ENCODE data around the gene GALNT14.

The GALNT14 gene

DNA sequence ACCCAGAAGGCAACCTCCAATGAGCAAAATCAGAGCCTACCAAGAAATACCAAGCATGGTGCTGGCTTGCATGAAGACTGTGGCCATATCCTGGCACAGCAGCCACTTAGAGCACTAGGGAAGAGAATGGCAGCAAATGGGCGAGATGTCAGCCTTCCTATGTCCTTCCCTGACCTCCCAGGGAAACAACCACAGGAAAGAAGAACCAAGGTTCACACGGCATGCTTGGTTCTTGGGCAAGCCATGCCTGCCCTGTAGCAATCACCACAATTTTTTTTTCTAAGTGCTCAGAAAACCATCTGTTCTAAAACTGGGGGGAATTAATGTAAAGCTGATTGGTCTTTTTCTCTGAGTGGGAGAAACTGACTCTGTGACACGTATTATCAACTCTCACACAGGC, 27.8 kb downstream of the GALNT14 start:
- no peak for DNase-seq (ENCODE audit: extremely low read depth, low read depth)
- TF ChIP-seq, protein P1, sequence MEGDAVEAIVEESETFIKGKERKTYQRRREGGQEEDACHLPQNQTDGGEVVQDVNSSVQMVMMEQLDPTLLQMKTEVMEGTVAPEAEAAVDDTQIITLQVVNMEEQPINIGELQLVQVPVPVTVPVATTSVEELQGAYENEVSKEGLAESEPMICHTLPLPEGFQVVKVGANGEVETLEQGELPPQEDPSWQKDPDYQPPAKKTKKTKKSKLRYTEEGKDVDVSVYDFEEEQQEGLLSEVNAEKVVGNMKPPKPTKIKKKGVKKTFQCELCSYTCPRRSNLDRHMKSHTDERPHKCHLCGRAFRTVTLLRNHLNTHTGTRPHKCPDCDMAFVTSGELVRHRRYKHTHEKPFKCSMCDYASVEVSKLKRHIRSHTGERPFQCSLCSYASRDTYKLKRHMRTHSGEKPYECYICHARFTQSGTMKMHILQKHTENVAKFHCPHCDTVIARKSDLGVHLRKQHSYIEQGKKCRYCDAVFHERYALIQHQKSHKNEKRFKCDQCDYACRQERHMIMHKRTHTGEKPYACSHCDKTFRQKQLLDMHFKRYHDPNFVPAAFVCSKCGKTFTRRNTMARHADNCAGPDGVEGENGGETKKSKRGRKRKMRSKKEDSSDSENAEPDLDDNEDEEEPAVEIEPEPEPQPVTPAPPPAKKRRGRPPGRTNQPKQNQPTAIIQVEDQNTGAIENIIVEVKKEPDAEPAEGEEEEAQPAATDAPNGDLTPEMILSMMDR (IDR thresholded peaks at IDR 0.05; ENCODE audit: low read depth, low read length, missing control alignments), result no peak
- no peak overlapping the region for H3K4me3 ChIP-seq (replicated peaks; ENCODE audit: low read depth, low read length)

DNA sequence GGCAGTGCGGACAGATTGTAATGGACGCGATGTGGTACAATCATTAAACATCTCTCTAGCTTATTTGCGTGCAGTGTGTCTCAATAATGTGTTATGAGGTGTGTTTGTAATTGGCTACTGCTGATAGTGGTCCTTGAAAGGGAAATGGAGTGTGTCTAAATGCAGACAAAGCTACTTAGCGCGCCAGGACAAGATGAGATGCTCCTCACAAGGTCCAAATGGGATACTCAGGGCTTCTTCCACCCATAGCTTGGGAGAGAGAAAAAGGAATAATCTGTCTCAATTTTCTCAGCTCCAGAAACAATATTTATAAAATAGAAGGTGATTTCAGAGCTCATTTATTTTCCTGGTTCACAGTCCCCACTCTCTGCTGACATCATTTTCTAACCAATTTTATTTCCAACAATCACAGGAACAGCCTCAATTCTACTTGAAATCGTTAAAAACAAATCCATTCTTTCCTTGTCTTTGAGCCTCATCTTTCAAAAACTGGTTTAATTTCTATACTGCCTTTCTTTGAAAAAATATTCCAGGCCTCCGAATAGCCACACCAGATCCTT, 28.5 kb downstream of the GALNT14 start:
- TF ChIP-seq, protein P1 (IDR thresholded peaks at IDR 0.05; ENCODE audit: low read depth, low read length, missing control alignments), result no peak
- DNase-seq (ENCODE audit: extremely low read depth, low read depth), result no peak
- H3K4me3 ChIP-seq (replicated peaks; ENCODE audit: low read depth, low read length), result no peak overlapping the region

DNA sequence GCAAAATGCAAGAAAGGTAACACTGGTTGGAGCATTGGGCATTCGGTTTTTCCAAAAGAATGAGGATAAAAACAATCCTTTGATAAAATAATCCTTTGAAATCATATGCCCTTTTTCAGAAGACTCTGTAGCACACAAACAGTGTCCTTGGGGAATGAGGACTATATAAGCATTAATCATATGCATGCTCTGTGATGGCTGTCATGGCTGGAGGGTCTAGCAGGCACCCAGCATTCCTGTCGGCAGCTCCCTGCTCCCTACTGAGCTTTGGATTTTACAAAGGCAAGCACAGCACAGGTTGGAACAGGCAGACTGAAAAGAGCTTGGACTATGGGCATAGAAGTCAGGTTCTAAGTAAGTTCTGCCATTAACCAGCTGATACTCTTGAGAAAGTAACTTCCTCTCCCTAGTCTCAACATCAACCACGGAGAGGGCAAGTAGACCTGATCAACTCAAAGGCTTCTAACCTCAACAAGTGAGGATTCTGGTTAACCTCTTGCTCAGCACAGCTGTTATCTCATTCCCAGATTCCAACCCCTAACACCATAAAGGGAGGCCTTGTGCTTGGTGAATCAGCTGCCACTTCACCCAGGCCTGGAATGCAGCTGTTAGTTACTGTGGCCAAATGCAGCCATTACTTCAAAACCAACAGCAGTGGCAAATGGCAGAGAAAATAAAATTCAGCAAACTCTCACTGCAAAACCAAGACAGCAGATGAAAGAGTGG, 29.5 kb downstream of the GALNT14 start:
- no peak overlapping the region for H3K4me3 ChIP-seq (replicated peaks; ENCODE audit: low read depth, low read length)
- TF ChIP-seq, protein P1 (IDR thresholded peaks at IDR 0.05; ENCODE audit: low read depth, low read length, missing control alignments), result no peak
- DNase-seq (ENCODE audit: extremely low read depth, low read depth), result no peak

DNA sequence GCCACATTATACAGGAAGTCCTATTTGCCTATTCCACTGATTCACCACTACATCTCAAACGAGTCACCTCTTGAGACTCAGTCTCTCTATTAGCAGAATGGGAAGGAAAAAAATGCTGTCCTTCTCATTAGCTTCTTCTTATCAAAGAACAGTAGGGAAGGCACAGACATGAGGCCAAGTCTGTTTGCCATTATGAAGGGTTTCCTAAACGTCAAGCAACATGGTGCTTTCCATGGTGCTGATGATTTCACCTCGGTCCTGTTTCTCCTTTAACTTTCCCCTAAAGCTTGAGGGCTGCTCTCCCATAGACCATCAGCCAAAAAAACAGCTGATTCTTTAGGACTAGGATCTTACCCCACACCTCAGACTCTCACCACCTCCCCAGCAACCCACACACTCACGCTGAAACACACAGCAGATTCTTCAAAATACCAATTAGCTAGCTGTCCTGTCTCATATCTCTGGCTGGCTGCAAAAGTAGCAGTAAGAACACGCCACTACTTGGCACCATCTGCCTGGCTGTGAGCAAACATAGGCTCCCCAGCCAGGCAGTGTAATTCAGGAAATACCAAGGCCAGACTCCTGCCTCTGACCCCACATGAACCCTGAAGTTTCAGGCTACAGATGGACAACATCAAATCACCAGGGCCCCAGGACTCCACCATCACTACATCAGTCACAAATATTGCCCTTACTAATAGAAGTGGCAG, 30.5 kb downstream of the GALNT14 start:
- no peak for DNase-seq (ENCODE audit: extremely low read depth, low read depth)
- no peak overlapping the region for H3K4me3 ChIP-seq (replicated peaks; ENCODE audit: low read depth, low read length)
- TF ChIP-seq, protein P1 (IDR thresholded peaks at IDR 0.05; ENCODE audit: low read depth, low read length, missing control alignments), result no peak

DNA sequence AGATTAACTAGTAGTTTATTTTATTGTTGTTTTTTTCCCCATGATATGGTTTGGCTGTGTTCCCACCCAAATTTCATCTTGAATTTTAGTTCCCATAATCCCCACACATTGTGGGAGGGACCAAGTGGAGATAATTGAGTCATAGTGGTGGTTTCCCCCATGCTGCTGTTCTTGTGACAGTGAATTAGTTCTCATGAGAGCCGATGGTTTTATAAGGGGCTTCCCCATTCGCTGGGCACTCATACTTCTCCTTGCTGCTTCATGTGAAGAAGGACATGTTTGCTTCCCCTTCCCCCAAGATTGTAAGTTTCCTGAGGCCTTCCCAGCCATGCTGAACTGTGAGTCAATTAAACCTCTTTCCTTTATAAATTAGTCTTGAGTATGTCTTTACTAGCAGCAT, 36.5 kb downstream of the GALNT14 start:
- TF ChIP-seq, protein P1 (IDR thresholded peaks at IDR 0.05; ENCODE audit: low read depth, low read length, missing control alignments), result no peak
- no peak for DNase-seq (ENCODE audit: extremely low read depth, low read depth)
- no peak overlapping the region for H3K4me3 ChIP-seq (replicated peaks; ENCODE audit: low read depth, low read length)

DNA sequence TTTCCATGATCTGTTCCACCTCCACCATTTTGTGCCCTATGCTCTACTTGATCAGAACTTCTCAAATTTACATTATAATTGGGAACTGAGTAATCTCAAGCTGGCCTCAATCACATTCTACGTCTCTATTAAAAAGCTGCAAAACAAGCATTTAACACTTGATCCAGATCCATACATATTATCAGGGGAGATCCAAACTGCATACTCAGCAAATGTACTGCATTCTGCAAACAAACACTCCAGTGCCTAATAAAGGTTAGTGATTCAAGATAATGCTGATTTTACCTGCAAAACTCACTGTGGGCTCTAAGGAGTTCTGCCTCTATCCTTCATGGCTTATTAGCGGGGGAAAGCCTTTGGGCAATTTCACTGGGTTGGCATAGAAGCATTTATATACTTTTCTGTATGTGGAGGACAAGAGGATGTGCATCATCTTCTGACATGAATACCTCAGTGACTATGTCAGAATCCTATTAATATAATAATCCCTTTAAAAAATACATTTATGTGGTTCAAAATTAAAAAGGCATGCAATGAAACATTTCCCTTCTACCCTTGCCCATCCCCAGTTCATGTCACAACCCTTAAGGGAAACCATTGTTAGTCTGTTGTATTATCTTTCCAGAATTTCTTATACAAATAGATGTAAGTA, 40.2 kb downstream of the GALNT14 start:
- DNase-seq (ENCODE audit: extremely low read depth, low read depth), result no peak
- no peak overlapping the region for H3K4me3 ChIP-seq (replicated peaks; ENCODE audit: low read depth, low read length)

More for the DNA sequence above, 40.2 kb downstream of the GALNT14 start:
- TF ChIP-seq, protein P1 (IDR thresholded peaks at IDR 0.05; ENCODE audit: low read depth, low read length, missing control alignments), result no peak

All from HFF-Myc (cell line).